ENCODE results near the gene SMOC1. TPM values are rescaled to one million over a fixed set of nuclear protein-coding genes. Genes with fewer than 3 reads are reported as not detected.

SMOC1 gene
- total RNA-seq, 1 donor from 2014 or later = not detected

- ChIA-PET CTCF (no interaction called here), POLR2A (no interaction called here)
- H3K27me3 Mint-ChIP-seq = peaks cover 23% of the 10 kb centered on the region
- intact Hi-C loops (cut with micrococcal nuclease) = no loop called here
- H3K9me3 Mint-ChIP-seq = no peaks in the 10 kb centered on the region
- DNase-seq (no peak), ATAC-seq (ENCODE audit: low read depth) (no peak)
- no peaks in the 10 kb centered on the region for H3K36me3 Mint-ChIP-seq (ENCODE audit: low read depth)
- H3K4me3 Mint-ChIP-seq = no peak overlapping the region
- no peak for TF ChIP-seq CTCF (IDR thresholded peaks at IDR 0.05)
- H3K27ac Mint-ChIP-seq = no peak overlapping the region
- no peaks in the 10 kb centered on the region for H3K4me1 Mint-ChIP-seq
These were observed 59.5 kb downstream of the SMOC1 start for GRCh38 chr14:69938751-69939150.

GRCh38 chr14:69941768-69942742 is 62.8 kb downstream of the SMOC1 start:
- POLR2A ChIA-PET = no interaction called here
- TF ChIP-seq CTCF (IDR thresholded peaks at IDR 0.05) = no peak
- DNase-seq (no peak), ATAC-seq (ENCODE audit: low read depth) (no peak)
- CTCF ChIA-PET = no interaction called here
- H3K27me3 Mint-ChIP-seq = peaks cover 17% of the 10 kb centered on the region
- no peaks in the 10 kb centered on the region for H3K36me3 Mint-ChIP-seq (ENCODE audit: low read depth)
- H3K9me3 Mint-ChIP-seq = peaks cover 5% of the 10 kb centered on the region
- no peaks in the 10 kb centered on the region for H3K4me1 Mint-ChIP-seq
- H3K4me3 Mint-ChIP-seq = no peak overlapping the region
- H3K27ac Mint-ChIP-seq = no peak overlapping the region
- intact Hi-C loops (cut with micrococcal nuclease) = no loop called here

GRCh38 chr14:69943084-69943780 is 64.0 kb downstream of the SMOC1 start:
- no peak overlapping the region for H3K4me3 Mint-ChIP-seq
- intact Hi-C loops (cut with micrococcal nuclease) = no loop called here
- H3K9me3 Mint-ChIP-seq = peaks cover 5% of the 10 kb centered on the region
- CTCF ChIA-PET = no interaction called here
- ATAC-seq (ENCODE audit: low read depth) (no peak), DNase-seq (no peak)
- H3K27me3 Mint-ChIP-seq = peaks cover 18% of the 10 kb centered on the region
- H3K4me1 Mint-ChIP-seq = no peaks in the 10 kb centered on the region
- H3K36me3 Mint-ChIP-seq (ENCODE audit: low read depth) = no peaks in the 10 kb centered on the region
- POLR2A ChIA-PET = no interaction called here
- no peak overlapping the region for H3K27ac Mint-ChIP-seq
- TF ChIP-seq CTCF (IDR thresholded peaks at IDR 0.05) = no peak

GRCh38 chr14:69945347-69945746 is 66.1 kb downstream of the SMOC1 start:
- DNase-seq (no peak), ATAC-seq (ENCODE audit: low read depth) (no peak)
- TF ChIP-seq CTCF (IDR thresholded peaks at IDR 0.05) = no peak
- POLR2A ChIA-PET = no interaction called here
- no peaks in the 10 kb centered on the region for H3K36me3 Mint-ChIP-seq (ENCODE audit: low read depth)
- H3K27ac Mint-ChIP-seq = no peak overlapping the region
- H3K4me1 Mint-ChIP-seq = no peaks in the 10 kb centered on the region
- no peak overlapping the region for H3K4me3 Mint-ChIP-seq
- H3K27me3 Mint-ChIP-seq = peaks cover 29% of the 10 kb centered on the region
- H3K9me3 Mint-ChIP-seq = peaks cover 8% of the 10 kb centered on the region
- intact Hi-C loops (cut with micrococcal nuclease) = no loop called here
- CTCF ChIA-PET = no interaction called here

GRCh38 chr14:69945912-69946311 is 66.7 kb downstream of the SMOC1 start:
- ATAC-seq (ENCODE audit: low read depth) (no peak), DNase-seq (no peak)
- CTCF ChIA-PET = no interaction called here
- Mint-ChIP-seq H3K27me3 (peaks cover 30% of the 10 kb centered on the region), H3K36me3 (ENCODE audit: low read depth) (no peaks in the 10 kb centered on the region), H3K4me1 (no peaks in the 10 kb centered on the region), H3K4me3 (no peak overlapping the region), H3K9me3 (peaks cover 9% of the 10 kb centered on the region), H3K27ac (no peak overlapping the region)
- no peak for TF ChIP-seq CTCF (IDR thresholded peaks at IDR 0.05)
- POLR2A ChIA-PET = no interaction called here
- intact Hi-C loops (cut with micrococcal nuclease) = no loop called here

Measured in activated B cell treated with CpG ODN at 0.5 μM for 24 hours (primary cell).